Measurements from ENCODE around the gene RPTOR.
"Not testable (repeated sequence)": the region's sequence is repeated elsewhere in the genome, so short reads cannot be mapped to it uniquely, and the experiment has no call there.

RPTOR gene

DNA sequence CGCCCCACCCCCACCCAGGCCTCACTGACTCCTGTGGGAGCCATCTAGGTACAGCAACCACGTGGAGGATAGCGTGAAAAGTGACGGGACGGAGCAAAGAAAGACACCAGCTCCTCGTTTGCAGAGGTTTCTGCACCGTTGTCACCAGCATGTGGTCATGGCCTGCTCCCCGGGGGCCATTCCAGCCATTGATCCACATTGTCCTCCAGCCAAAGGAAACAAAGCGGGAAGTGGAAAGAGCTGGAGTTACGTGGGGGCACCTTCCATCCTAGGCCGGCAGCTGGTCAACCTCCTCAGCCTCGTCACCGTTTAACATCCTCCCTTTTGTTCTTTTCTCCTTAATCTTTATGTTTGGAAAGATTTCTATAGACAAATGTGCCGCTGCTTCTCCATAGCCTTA, 153.7 kb downstream of the RPTOR start:
- POLR2A ChIA-PET: no interaction called here

DNA sequence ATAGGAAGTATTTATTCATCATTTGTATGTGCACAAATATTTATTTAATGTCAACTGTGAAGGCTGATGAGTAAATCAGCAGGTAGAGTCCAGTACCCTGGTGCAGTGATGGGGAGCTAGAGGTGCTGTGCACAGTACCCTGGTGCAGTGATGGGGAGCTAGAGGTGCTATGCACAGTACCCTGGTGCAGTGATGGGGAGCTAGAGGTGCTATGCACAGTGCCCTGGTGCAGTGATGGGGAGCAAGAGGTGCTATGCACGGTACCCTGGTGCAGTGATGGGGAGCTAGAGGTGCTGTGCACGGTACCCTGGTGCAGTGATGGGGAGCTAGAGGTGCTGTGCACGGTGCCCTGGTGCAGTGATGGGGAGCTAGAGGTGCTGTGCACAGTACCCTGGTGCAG, 154.6 kb downstream of the RPTOR start:
- H3K27ac ChIP-seq (ENCODE audit: extremely low read depth, low read depth, low read length); CTCF ChIA-PET; H3K4me1 ChIP-seq (ENCODE audit: control insufficient read depth, insufficient read depth, low read length); POLR2A ChIA-PET; H3K9me3 ChIP-seq (ENCODE audit: control insufficient read depth, insufficient read depth, low read depth, low read length); H3K4me3 ChIP-seq (ENCODE audit: low read depth, low read length); H3K36me3 ChIP-seq (ENCODE audit: control insufficient read depth in 2 of 2, insufficient read depth in 1 of 2, low read length in 2 of 2): not testable (repeated sequence)

More for the DNA sequence above, 153.7 kb downstream of the RPTOR start:
- Histone ChIP-seq H3K36me3 (ENCODE audit: control insufficient read depth in 2 of 2, insufficient read depth in 1 of 2, low read length in 2 of 2) (no peaks in the 10 kb centered on the region), H3K4me1 (ENCODE audit: control insufficient read depth, insufficient read depth, low read length) (peaks cover 6% of the 10 kb centered on the region; the same call in 1 of the 2 replicates), H3K27ac (ENCODE audit: extremely low read depth, low read depth, low read length) (no peak overlapping the region), H3K9me3 (ENCODE audit: control insufficient read depth, insufficient read depth, low read depth, low read length) (no peaks in the 10 kb centered on the region), H3K4me3 (ENCODE audit: low read depth, low read length) (no peak overlapping the region)
- TF ChIP-seq ZBTB48 (tag by site-specific recombination; IDR thresholded peaks at IDR 0.05): no peak
- TF ChIP-seq, protein P1, sequence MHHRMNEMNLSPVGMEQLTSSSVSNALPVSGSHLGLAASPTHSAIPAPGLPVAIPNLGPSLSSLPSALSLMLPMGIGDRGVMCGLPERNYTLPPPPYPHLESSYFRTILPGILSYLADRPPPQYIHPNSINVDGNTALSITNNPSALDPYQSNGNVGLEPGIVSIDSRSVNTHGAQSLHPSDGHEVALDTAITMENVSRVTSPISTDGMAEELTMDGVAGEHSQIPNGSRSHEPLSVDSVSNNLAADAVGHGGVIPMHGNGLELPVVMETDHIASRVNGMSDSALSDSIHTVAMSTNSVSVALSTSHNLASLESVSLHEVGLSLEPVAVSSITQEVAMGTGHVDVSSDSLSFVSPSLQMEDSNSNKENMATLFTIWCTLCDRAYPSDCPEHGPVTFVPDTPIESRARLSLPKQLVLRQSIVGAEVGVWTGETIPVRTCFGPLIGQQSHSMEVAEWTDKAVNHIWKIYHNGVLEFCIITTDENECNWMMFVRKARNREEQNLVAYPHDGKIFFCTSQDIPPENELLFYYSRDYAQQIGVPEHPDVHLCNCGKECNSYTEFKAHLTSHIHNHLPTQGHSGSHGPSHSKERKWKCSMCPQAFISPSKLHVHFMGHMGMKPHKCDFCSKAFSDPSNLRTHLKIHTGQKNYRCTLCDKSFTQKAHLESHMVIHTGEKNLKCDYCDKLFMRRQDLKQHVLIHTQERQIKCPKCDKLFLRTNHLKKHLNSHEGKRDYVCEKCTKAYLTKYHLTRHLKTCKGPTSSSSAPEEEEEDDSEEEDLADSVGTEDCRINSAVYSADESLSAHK (tag by site-specific recombination; IDR thresholded peaks at IDR 0.05): no peak
- no peak for TF ChIP-seq ZNF529 (tag by site-specific recombination; IDR thresholded peaks at IDR 0.05; ENCODE audit: insufficient replicate concordance)
- no peak for TF ChIP-seq FEZF1 (tag by site-specific recombination; IDR thresholded peaks at IDR 0.05)
- peak; percentile 33 for TF ChIP-seq ZIC2 (tag by site-specific recombination; IDR thresholded peaks at IDR 0.05)
- TF ChIP-seq ZNF133 (tag by site-specific recombination; IDR thresholded peaks at IDR 0.05): no peak
- TF ChIP-seq, protein P2, sequence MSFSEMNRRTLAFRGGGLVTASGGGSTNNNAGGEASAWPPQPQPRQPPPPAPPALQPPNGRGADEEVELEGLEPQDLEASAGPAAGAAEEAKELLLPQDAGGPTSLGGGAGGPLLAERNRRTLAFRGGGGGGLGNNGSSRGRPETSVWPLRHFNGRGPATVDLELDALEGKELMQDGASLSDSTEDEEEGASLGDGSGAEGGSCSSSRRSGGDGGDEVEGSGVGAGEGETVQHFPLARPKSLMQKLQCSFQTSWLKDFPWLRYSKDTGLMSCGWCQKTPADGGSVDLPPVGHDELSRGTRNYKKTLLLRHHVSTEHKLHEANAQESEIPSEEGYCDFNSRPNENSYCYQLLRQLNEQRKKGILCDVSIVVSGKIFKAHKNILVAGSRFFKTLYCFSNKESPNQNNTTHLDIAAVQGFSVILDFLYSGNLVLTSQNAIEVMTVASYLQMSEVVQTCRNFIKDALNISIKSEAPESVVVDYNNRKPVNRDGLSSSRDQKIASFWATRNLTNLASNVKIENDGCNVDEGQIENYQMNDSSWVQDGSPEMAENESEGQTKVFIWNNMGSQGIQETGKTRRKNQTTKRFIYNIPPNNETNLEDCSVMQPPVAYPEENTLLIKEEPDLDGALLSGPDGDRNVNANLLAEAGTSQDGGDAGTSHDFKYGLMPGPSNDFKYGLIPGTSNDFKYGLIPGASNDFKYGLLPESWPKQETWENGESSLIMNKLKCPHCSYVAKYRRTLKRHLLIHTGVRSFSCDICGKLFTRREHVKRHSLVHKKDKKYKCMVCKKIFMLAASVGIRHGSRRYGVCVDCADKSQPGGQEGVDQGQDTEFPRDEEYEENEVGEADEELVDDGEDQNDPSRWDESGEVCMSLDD (tag by site-specific recombination; IDR thresholded peaks at IDR 0.05): no peak
- TF ChIP-seq, protein P3, sequence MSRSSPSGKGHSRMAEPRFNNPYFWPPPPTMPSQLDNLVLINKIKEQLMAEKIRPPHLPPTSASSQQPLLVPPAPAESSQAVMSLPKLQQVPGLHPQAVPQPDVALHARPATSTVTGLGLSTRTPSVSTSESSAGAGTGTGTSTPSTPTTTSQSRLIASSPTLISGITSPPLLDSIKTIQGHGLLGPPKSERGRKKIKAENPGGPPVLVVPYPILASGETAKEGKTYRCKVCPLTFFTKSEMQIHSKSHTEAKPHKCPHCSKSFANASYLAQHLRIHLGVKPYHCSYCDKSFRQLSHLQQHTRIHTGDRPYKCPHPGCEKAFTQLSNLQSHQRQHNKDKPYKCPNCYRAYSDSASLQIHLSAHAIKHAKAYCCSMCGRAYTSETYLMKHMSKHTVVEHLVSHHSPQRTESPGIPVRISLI (tag by site-specific recombination; IDR thresholded peaks at IDR 0.05): no peak
- CTCF ChIA-PET: no interaction called here

DNA sequence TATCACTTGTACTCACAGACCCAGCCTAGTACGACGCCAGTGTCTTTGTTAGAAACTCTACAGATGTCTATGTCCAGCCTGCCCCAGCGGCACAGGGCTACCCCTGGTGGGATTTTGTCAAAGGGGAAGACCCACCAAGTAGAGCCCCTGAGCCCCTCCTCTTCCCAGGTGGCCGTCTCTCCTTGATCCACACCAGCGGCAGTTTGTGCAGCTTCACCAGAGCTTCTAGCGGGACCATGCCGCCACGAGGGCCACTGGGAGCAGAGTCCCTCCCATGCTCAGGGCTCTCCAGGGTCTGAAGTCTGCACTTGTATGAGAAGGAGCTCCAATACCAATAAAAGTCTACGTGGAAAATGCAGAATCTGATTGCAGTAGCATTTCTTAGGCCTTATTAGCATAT, 157.1 kb downstream of the RPTOR start:
- ChIA-PET POLR2A (no interaction called here), CTCF (no interaction called here)
- H3K4me1 ChIP-seq (ENCODE audit: control insufficient read depth, insufficient read depth, low read length): peaks cover 15% of the 10 kb centered on the region
- TF ChIP-seq ZNF140 (tag by site-specific recombination; IDR thresholded peaks at IDR 0.05) (no peak), ZNF561 (tag by site-specific recombination; IDR thresholded peaks at IDR 0.05; ENCODE audit: borderline replicate concordance) (no peak), ZNF391 (tag by site-specific recombination; IDR thresholded peaks at IDR 0.05; ENCODE audit: borderline replicate concordance, low read depth) (no peak), ZNF174 (tag by site-specific recombination; IDR thresholded peaks at IDR 0.05) (no peak), GFI1B (tag by site-specific recombination; IDR thresholded peaks at IDR 0.05) (no peak), KLF10 (tag by site-specific recombination; IDR thresholded peaks at IDR 0.05) (no peak), ZBTB7A (tag by site-specific recombination; IDR thresholded peaks at IDR 0.05; ENCODE audit: low read depth) (no peak), KLF16 (tag by site-specific recombination; IDR thresholded peaks at IDR 0.05) (no peak), ZNF426 (tag by site-specific recombination; IDR thresholded peaks at IDR 0.05) (no peak), ZNF24 (tag by site-specific recombination; IDR thresholded peaks at IDR 0.05) (no peak), ZSCAN16 (tag by site-specific recombination; IDR thresholded peaks at IDR 0.05) (no peak), ZNF350 (tag by site-specific recombination; IDR thresholded peaks at IDR 0.05) (no peak), ZNF48 (tag by site-specific recombination; IDR thresholded peaks at IDR 0.05) (no peak), ZSCAN30 (tag by site-specific recombination; IDR thresholded peaks at IDR 0.05) (no peak), ZNF596 (tag by site-specific recombination; IDR thresholded peaks at IDR 0.05) (no peak)
- TF ChIP-seq, protein P2 (tag by site-specific recombination; IDR thresholded peaks at IDR 0.05): no peak
- TF ChIP-seq, protein P4, sequence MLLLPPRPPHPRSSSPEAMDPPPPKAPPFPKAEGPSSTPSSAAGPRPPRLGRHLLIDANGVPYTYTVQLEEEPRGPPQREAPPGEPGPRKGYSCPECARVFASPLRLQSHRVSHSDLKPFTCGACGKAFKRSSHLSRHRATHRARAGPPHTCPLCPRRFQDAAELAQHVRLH (tag by site-specific recombination; IDR thresholded peaks at IDR 0.05): no peak

More for the DNA sequence above, 157.1 kb downstream of the RPTOR start:
- no peaks in the 10 kb centered on the region for H3K9me3 ChIP-seq (ENCODE audit: control insufficient read depth, insufficient read depth, low read depth, low read length)
- no peak overlapping the region for H3K4me3 ChIP-seq (ENCODE audit: low read depth, low read length)
- H3K36me3 ChIP-seq (ENCODE audit: control insufficient read depth in 2 of 2, insufficient read depth in 1 of 2, low read length in 2 of 2): 0 out of 3 replicates have a peak, but pooled peaks cover 0 to 4% of the 10 kb centered on the region in 2 experiments
- H3K27ac ChIP-seq (ENCODE audit: extremely low read depth, low read depth, low read length): no peak overlapping the region
